GM18526 (cell line): Measurements from ENCODE around the gene AK8.

ENCODE experiments used
- POLR2A ChIP-seq: IDR thresholded peaks from 3 replicates; pipeline ENCODE4 v1.6.1; 2011; ENCODE audit not compliant: insufficient read length; ENCODE audit errors: extremely low read depth

AK8 gene

GRCh38 chr9:132877824-132878694, at the start of gene AK8:
TSS of gene AK8 (minus strand) at chr9:132878284. CDS start at chr9:132878255, 29 bp downstream.
- TF ChIP-seq POLR2A = no peak

GRCh38 chr9:132927704-132928103, 49.6 kb upstream of the AK8 start:
- TF ChIP-seq POLR2A = no peak

GRCh38 chr9:132923346-132923902, 45.3 kb upstream of the AK8 start:
- TF ChIP-seq POLR2A = no peak

GRCh38 chr9:132919614-132920268, 41.7 kb upstream of the AK8 start:
- no peak for TF ChIP-seq POLR2A

- no peak for TF ChIP-seq POLR2A
These were observed 36.8 kb upstream of the AK8 start for GRCh38 chr9:132914924-132915323.

- no peak for TF ChIP-seq POLR2A
These were observed 34.0 kb upstream of the AK8 start for GRCh38 chr9:132912131-132912530.

- TF ChIP-seq POLR2A = no peak
These were observed 32.3 kb upstream of the AK8 start for GRCh38 chr9:132910376-132910775.

GRCh38 chr9:132909311-132909710, 31.2 kb upstream of the AK8 start:
- no peak for TF ChIP-seq POLR2A

GRCh38 chr9:132908635-132909034, 30.6 kb upstream of the AK8 start:
- no peak for TF ChIP-seq POLR2A

- no peak for TF ChIP-seq POLR2A
These were observed 27.6 kb upstream of the AK8 start for GRCh38 chr9:132905726-132906125.

GRCh38 chr9:132903574-132904492, 25.7 kb upstream of the AK8 start:
- no peak for TF ChIP-seq POLR2A

- TF ChIP-seq POLR2A = no peak
These were observed 24.1 kb upstream of the AK8 start for GRCh38 chr9:132901858-132902831.

- no peak for TF ChIP-seq POLR2A
These were observed 20.0 kb upstream of the AK8 start for GRCh38 chr9:132898051-132898450.

- TF ChIP-seq POLR2A = no peak
These were observed 18.8 kb upstream of the AK8 start for GRCh38 chr9:132896906-132897305.
